Suprapubic skin (tissue), 3 donors: ENCODE data around the gene ABCC1.

ENCODE experiments used
- POLR2A ChIP-seq, 2 donors: fragments of 450-650 bp; IDR thresholded peaks; one replicate each; pipeline ENCODE4 v1.6.1; 2017; ENCODE audit warnings: antibody characterized with exemption in 2 of 2, mild to moderate bottlenecking in 2 of 2, moderate library complexity in 2 of 2
- TF ChIP-seq, protein P1 (sequence below), 2 donors: fragments of 200-600 bp in 1 of 2; fragments of 450-650 bp in 1 of 2; sonication (generic) in 1 of 2; IDR thresholded peaks; one replicate each; pipeline ENCODE4 v1.5.1; 2016 to 2019; ENCODE audit warnings: antibody characterized with exemption in 2 of 2, mild to moderate bottlenecking in 1 of 2, moderate library complexity in 1 of 2

DNA sequence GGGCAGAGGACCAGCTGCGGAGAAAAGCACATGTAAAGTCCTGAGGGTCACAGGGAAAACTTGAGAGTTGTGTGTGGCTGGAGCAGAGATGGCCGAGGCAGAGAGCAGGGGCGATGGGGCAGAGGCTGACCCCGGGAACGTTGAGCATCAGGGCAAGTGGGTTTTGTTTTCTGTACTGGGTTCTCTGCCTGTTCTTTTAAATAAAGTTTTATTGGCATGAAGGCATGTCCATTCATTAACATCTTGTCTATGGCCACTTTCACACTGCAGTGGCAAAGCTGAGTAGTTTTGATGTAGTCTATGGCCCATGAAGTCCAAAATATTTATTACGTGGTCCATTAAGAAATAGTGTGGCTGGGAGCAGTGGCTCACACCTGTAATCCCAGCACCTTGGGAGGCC lies 64.4 kb downstream of the ABCC1 start:
- TF ChIP-seq, protein P1, sequence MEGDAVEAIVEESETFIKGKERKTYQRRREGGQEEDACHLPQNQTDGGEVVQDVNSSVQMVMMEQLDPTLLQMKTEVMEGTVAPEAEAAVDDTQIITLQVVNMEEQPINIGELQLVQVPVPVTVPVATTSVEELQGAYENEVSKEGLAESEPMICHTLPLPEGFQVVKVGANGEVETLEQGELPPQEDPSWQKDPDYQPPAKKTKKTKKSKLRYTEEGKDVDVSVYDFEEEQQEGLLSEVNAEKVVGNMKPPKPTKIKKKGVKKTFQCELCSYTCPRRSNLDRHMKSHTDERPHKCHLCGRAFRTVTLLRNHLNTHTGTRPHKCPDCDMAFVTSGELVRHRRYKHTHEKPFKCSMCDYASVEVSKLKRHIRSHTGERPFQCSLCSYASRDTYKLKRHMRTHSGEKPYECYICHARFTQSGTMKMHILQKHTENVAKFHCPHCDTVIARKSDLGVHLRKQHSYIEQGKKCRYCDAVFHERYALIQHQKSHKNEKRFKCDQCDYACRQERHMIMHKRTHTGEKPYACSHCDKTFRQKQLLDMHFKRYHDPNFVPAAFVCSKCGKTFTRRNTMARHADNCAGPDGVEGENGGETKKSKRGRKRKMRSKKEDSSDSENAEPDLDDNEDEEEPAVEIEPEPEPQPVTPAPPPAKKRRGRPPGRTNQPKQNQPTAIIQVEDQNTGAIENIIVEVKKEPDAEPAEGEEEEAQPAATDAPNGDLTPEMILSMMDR (IDR thresholded peaks at IDR 0.05), result no peak
- no peak for TF ChIP-seq POLR2A (IDR thresholded peaks at IDR 0.05)
